ENCODE measurements around the gene ACSBG1. TPM values are rescaled to one million over a fixed set of nuclear protein-coding genes. Genes with fewer than 3 reads are reported as not detected.

ACSBG1 gene
- total and polyA plus RNA-seq, 10 of the 15 experiments (the other 5 are each of a cell fraction or from before 2014, with no cell fraction given), result 0.11 to 0.75 (median 0.42) TPM

- POLR2A ChIA-PET, result no interaction called here
- 46% methylated on average over 6 of the region's 6 CpGs for WGBS (ENCODE audit: insufficient coverage, insufficient replicate concordance, low lambda C conversion rate, missing lambda C conversion rate)
- no peaks in the 10 kb centered on the region; the same call in 1 of the 2 replicates for H3K4me1 ChIP-seq (ENCODE audit: control insufficient read depth, insufficient read depth, low read length)
- no peak overlapping the region for H3K4me3 ChIP-seq
- no peaks in the 10 kb centered on the region for H3K9me3 ChIP-seq (replicated peaks; ENCODE audit: control insufficient read depth, insufficient read depth, low read length)
- no peaks in the 10 kb centered on the region for H3K36me3 ChIP-seq (ENCODE audit: control insufficient read depth in 2 of 2, insufficient read depth in 2 of 2, low read length in 1 of 2)
- H3K4me2 ChIP-seq (ENCODE audit: control insufficient read depth, insufficient read depth), result no peak overlapping the region
- CTCF ChIA-PET, result interaction anchor here (0.9 to 1.4 kb wide), 2 partner anchors 42 to 111 kb away, joined by 3 to 6 read pairs; no protein-coding TSS in a partner anchor
- no peak overlapping the region for H2AFZ ChIP-seq (ENCODE audit: control insufficient read depth, low read depth, low read length)
- no peak for ATAC-seq
- H3K27ac ChIP-seq (ENCODE audit: control insufficient read depth, insufficient read depth), result no peak overlapping the region
- H3K9ac ChIP-seq (ENCODE audit: control insufficient read depth, insufficient read depth, low read length), result no peak overlapping the region
- TF ChIP-seq EGR1 (IDR thresholded peaks at IDR 0.05; ENCODE audit: borderline replicate concordance in 1 of 2, low read depth in 2 of 2, low read length in 2 of 2), result no peak
- TF ChIP-seq E2F8 (IDR thresholded peaks at IDR 0.05; ENCODE audit: low read depth, partially characterized antibody), result no peak
- no peak for TF ChIP-seq ATF3 (IDR thresholded peaks at IDR 0.05; ENCODE audit: borderline replicate concordance, extremely low read depth, low read depth, low read length)
- no peak for TF ChIP-seq KLF5 (IDR thresholded peaks at IDR 0.05; ENCODE audit: partially characterized antibody)
- no peak for TF ChIP-seq SKIL (IDR thresholded peaks at IDR 0.05; ENCODE audit: low read depth, poor library complexity, severe bottlenecking)
- no peak for TF ChIP-seq YBX1 (IDR thresholded peaks at IDR 0.05)
- TF ChIP-seq SIX5 (IDR thresholded peaks at IDR 0.05; ENCODE audit: low read depth, low read length, severe bottlenecking), result no peak
- TF ChIP-seq SMC3 (IDR thresholded peaks at IDR 0.05; ENCODE audit: borderline replicate concordance, low read length), result no peak
- no peak for TF ChIP-seq ZNF687 (IDR thresholded peaks at IDR 0.05)
- no peak for TF ChIP-seq SREBF2 (IDR thresholded peaks at IDR 0.05; ENCODE audit: low read length)
- TF ChIP-seq RAD51 (IDR thresholded peaks at IDR 0.05), result no peak
- DNase-seq (ENCODE audit: low read depth, low spot score), result no peak
- intact Hi-C loops (cut with micrococcal nuclease; ENCODE audit: unreplicated experiment) (no loop called here), in situ Hi-C loops (cut with MboI) (no loop called here)
- BruUV-seq (replicated peaks), result no TSS peak
- no peaks in the 10 kb centered on the region; a peak in 1 of 4 replicates for H3K27me3 ChIP-seq (replicated peaks in 1 of 2; ENCODE audit: control insufficient read depth in 2 of 2, insufficient read depth in 2 of 2, low read length in 1 of 2)
- RAD21 ChIA-PET (ENCODE audit: unreplicated experiment), result interaction anchor here (1.0 kb wide), 1 partner anchor 124 kb away, joined by 4 read pairs; no protein-coding TSS in a partner anchor
- no peaks in the 10 kb centered on the region for H3K79me2 ChIP-seq (ENCODE audit: control insufficient read depth, insufficient read depth, low read length)
- SMC1A ChIA-PET (ENCODE audit: uncharacterized antibody, unreplicated experiment), result interaction anchor here (1.7 to 2.0 kb wide), 3 partner anchors 41 to 123 kb away, joined by 5 to 7 read pairs (median 5); no protein-coding TSS in a partner anchor
- FAIRE-seq, result no peak
- no peaks in the 10 kb centered on the region for H4K20me1 ChIP-seq (ENCODE audit: control insufficient read depth, insufficient read depth)
Observed at GRCh38 chr15:78237146-78237545, 2.8 kb upstream of the ACSBG1 start.

Data from GM12878 (cell line).